CD14-positive monocyte (primary cell): ENCODE data around the gene ALOX5. TPM values are rescaled to one million over a fixed set of nuclear protein-coding genes. Genes with fewer than 3 reads are reported as not detected.

Experiments
- DNase-seq, 3 donors: peaks; one replicate each; pipeline ENCODE4 v3.0.0-alpha.2; 2011 to 2022
- H2AFZ ChIP-seq: 2 replicates; pipeline ENCODE4 v1.6.0; 2012; ENCODE audit warnings: mild to moderate bottlenecking, low read depth, low read length, inconsistent platforms; ENCODE audit not compliant: insufficient read depth, poor library complexity, severe bottlenecking
- H3K27ac ChIP-seq, 2 donors: 1 replicate in 1 of 2; 2 replicates in 1 of 2; pipeline ENCODE4 v1.5.1; 2012 to 2013; ENCODE audit warnings: low read length in 2 of 2, control low read depth in 1 of 2, inconsistent platforms in 1 of 2, low read depth in 1 of 2, mild to moderate bottlenecking in 1 of 2
- H3K27me3 ChIP-seq, 2 donors: one replicate each; pipeline versions ENCODE4 v1.6.0 to v1.6.1; 2011 to 2013; ENCODE audit warnings: low read length in 2 of 2; ENCODE audit not compliant: control insufficient read depth in 2 of 2, insufficient read depth in 2 of 2
- H3K36me3 ChIP-seq, 2 donors: replicated peaks in 1 of 2; 1 replicate in 1 of 2; 2 replicates in 1 of 2; pipeline versions ENCODE4 v1.5.1 to v1.6.1; 2012 to 2013; ENCODE audit warnings: low read length in 2 of 2, control low read depth in 1 of 2, inconsistent platforms in 1 of 2, mild to moderate bottlenecking in 1 of 2; ENCODE audit not compliant: insufficient read depth in 2 of 2, control insufficient read depth in 1 of 2
- H3K4me1 ChIP-seq, 2 donors: 1 replicate in 1 of 2; 2 replicates in 1 of 2; pipeline versions ENCODE4 v1.5.1 to v1.6.1; 2012 to 2013; ENCODE audit warnings: low read length in 2 of 2, control low read depth in 1 of 2, inconsistent platforms in 1 of 2, mild to moderate bottlenecking in 1 of 2, moderate library complexity in 1 of 2; ENCODE audit not compliant: insufficient read depth in 2 of 2, control insufficient read depth in 1 of 2
- H3K4me2 ChIP-seq: replicated peaks from 2 replicates; pipeline ENCODE3; 2012; ENCODE audit warnings: low read length, moderate library complexity, mild to moderate bottlenecking; ENCODE audit not compliant: poor library complexity, severe bottlenecking; ENCODE audit errors: extremely low read depth
- H3K4me3 ChIP-seq, 3 experiments: fragments of 200-600 bp in 1 of 3; sonication (generic) in 1 of 3; replicated peaks in 1 of 3; 1 replicate in 2 of 3; 2 replicates in 1 of 3; pipeline ENCODE4 v1.5.1; 2011 to 2013; ENCODE audit warnings: low read length in 3 of 3, mild to moderate bottlenecking in 3 of 3, control low read depth in 2 of 3, low read depth in 2 of 3, inconsistent platforms in 1 of 3, moderate library complexity in 1 of 3
- H3K79me2 ChIP-seq: 2 replicates; pipeline ENCODE4 v1.6.0; 2012; ENCODE audit warnings: mild to moderate bottlenecking, control low read depth, inconsistent platforms, low read length, moderate library complexity; ENCODE audit not compliant: insufficient read depth
- H3K9ac ChIP-seq: 2 replicates; pipeline ENCODE4 v1.6.0; 2017; ENCODE audit warnings: low read length, mild to moderate bottlenecking; ENCODE audit not compliant: insufficient read depth, poor library complexity, severe bottlenecking
- H3K9me3 ChIP-seq, 2 donors: replicated peaks in 1 of 2; 1 replicate in 1 of 2; 2 replicates in 1 of 2; pipeline versions ENCODE4 v1.5.1 to v1.6.1; 2012 to 2013; ENCODE audit warnings: low read length in 2 of 2, control low read depth in 1 of 2; ENCODE audit not compliant: control insufficient read depth in 1 of 2, insufficient read depth in 1 of 2
- H4K20me1 ChIP-seq: 2 replicates; pipeline ENCODE4 v1.6.0; 2012; ENCODE audit warnings: mild to moderate bottlenecking, low read length, control low read depth, moderate library complexity; ENCODE audit not compliant: insufficient read depth
- H3K27ac Mint-ChIP-seq, 7 donors: one replicate each; pipeline ENCODE4 v1.8.0; 2020; ENCODE audit warnings: mild to moderate bottlenecking in 7 of 7, mixed read lengths in 7 of 7, moderate library complexity in 6 of 7, inconsistent platforms in 2 of 7
- H3K27me3 Mint-ChIP-seq, 3 donors: one replicate each; pipeline ENCODE4 v1.8.0; 2021 to 2022; ENCODE audit warnings: low read depth in 3 of 3, mild to moderate bottlenecking in 3 of 3, mixed read lengths in 3 of 3, moderate library complexity in 3 of 3, inconsistent platforms in 1 of 3
- H3K36me3 Mint-ChIP-seq, 2 donors: one replicate each; pipeline ENCODE4 v1.8.0; 2020; ENCODE audit warnings: mixed read lengths in 2 of 2, inconsistent platforms in 1 of 2, mild to moderate bottlenecking in 1 of 2
- H3K4me1 Mint-ChIP-seq: one replicate; pipeline ENCODE4 v1.8.0; 2020; ENCODE audit warnings: mild to moderate bottlenecking, mixed read lengths
- H3K4me3 Mint-ChIP-seq, 2 donors: one replicate each; pipeline ENCODE4 v1.8.0; 2020; ENCODE audit warnings: mild to moderate bottlenecking in 2 of 2, mixed read lengths in 2 of 2, moderate library complexity in 1 of 2
- H3K9me3 Mint-ChIP-seq, 7 donors: one replicate each; pipeline ENCODE4 v1.8.0; 2020 to 2022; ENCODE audit warnings: mixed read lengths in 7 of 7, mild to moderate bottlenecking in 6 of 7, moderate library complexity in 6 of 7, inconsistent platforms in 2 of 7
- WGBS: methylation state at CpG from one replicate; pipeline ENCODE4 v1.1.5; 2013; ENCODE audit warnings: missing lambda C conversion rate; ENCODE audit not compliant: insufficient coverage; 5-methylcytosine and 5-hydroxymethylcytosine counted together
- intact Hi-C, 2 donors: fragments of 100-400 bp; cut with micrococcal nuclease; formaldehyde crosslinking; loops; one replicate each; pipeline versions ENCODE4 v1.15.0 to v1.15.1; 2023
- polyA plus RNA-seq, 3 donors: library from polyadenylated mRNA; depleted of rRNA in 1 of 3; unstranded in 2 of 3; stranded (reverse) in 1 of 3; fragments of 300-500 nt in 2 of 3; fragments of >200 nt in 1 of 3; fragmentation: Illumina TruSeq in 2 of 3; gene quantifications; 1 replicate in 2 of 3; 2 replicates in 1 of 3; pipeline ENCODE4 v1.2.3, GENCODE V29; 2012 to 2021
- TF ChIP-seq, protein P1 (sequence below): fragments of 200-600 bp; IDR thresholded peaks from one replicate; pipeline ENCODE4 v1.8.0; 2022; ENCODE audit warnings: antibody characterized with exemption, mild to moderate bottlenecking

Gene ALOX5
- polyA plus RNA-seq, 3 donors: 223 to 918 (median 272) TPM

DNA sequence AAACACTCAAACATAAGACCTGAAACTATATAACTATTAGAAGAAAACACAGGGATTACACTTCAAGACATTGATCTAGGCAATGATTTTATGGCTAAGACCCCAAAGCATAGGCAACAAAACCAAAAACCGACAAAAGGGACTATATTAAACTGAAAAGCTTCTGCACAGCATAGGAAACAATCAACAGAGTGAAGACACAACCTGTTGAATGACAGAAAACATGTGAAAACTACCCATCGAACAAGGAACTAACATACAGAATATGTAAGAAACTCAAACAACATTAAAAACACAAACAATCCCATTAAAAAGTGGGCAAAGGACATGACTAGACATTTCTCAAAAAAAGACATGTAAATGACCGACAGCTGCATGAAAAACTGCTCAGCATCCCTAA, 109.0 kb downstream of the ALOX5 start:
- H3K9me3 ChIP-seq: peaks cover 7 to 8% of the 10 kb centered on the region in 2 donors
- H3K36me3 ChIP-seq: peaks cover under 1 to 11% of the 10 kb centered on the region in 2 donors
- DNase-seq: no peak
- H3K4me2 ChIP-seq: no peak overlapping the region
- peaks cover 0 to 3% (median 0%) of the 10 kb centered on the region in 3 donors for H3K27me3 Mint-ChIP-seq
- H3K9me3 Mint-ChIP-seq: peaks cover 6 to 30% (median 18%) of the 10 kb centered on the region in 7 donors
- H3K4me1 ChIP-seq: no peaks in the 10 kb centered on the region
- H3K4me3 Mint-ChIP-seq: no peak overlapping the region
- no peak overlapping the region for H3K4me3 ChIP-seq
- WGBS: 83% methylated on average over 1 of the region's 3 CpGs
- no peaks in the 10 kb centered on the region for H4K20me1 ChIP-seq
- H3K79me2 ChIP-seq: no peaks in the 10 kb centered on the region
- H3K36me3 Mint-ChIP-seq: peaks cover 31 to 41% of the 10 kb centered on the region in 2 donors
- no peak overlapping the region for H3K27ac Mint-ChIP-seq
- no peak overlapping the region for H2AFZ ChIP-seq
- H3K27me3 ChIP-seq: no peaks in the 10 kb centered on the region
- TF ChIP-seq, protein P1, sequence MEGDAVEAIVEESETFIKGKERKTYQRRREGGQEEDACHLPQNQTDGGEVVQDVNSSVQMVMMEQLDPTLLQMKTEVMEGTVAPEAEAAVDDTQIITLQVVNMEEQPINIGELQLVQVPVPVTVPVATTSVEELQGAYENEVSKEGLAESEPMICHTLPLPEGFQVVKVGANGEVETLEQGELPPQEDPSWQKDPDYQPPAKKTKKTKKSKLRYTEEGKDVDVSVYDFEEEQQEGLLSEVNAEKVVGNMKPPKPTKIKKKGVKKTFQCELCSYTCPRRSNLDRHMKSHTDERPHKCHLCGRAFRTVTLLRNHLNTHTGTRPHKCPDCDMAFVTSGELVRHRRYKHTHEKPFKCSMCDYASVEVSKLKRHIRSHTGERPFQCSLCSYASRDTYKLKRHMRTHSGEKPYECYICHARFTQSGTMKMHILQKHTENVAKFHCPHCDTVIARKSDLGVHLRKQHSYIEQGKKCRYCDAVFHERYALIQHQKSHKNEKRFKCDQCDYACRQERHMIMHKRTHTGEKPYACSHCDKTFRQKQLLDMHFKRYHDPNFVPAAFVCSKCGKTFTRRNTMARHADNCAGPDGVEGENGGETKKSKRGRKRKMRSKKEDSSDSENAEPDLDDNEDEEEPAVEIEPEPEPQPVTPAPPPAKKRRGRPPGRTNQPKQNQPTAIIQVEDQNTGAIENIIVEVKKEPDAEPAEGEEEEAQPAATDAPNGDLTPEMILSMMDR: no peak
- intact Hi-C loops: no loop called here
- no peak overlapping the region for H3K9ac ChIP-seq
- no peaks in the 10 kb centered on the region for H3K4me1 Mint-ChIP-seq
- H3K27ac ChIP-seq: no peak overlapping the region

DNA sequence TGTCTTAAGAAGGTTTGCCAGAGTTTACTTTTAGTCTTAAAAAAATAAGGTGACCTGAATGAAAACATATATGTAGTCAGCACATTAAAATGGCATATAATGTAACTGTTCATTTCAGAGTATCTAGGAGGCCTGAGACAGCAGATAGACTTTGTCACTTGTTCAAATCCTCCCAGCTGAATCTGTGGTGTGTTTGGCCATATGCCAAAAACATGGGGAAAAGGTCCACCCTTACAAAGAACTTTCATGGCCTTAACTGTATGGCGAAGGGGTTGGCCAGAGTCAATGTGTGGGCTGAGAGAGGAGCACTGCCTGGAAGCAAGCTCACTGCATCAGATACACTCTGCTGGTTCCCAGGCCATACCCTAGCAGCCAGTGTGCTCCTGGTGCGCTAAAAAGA, 113.7 kb downstream of the ALOX5 start:
- Mint-ChIP-seq H3K27ac (peak overlapping the region in 2 of 7 donors; percentile 39 to 54), H3K27me3 (peaks cover 0 to 1% (median 0%) of the 10 kb centered on the region in 3 donors), H3K36me3 (peaks cover 33 to 41% of the 10 kb centered on the region in 2 donors), H3K4me1 (no peaks in the 10 kb centered on the region), H3K9me3 (peaks cover 0 to 10% (median 7%) of the 10 kb centered on the region in 7 donors), H3K4me3 (no peak overlapping the region)
- no CpG with 5 or more reads among the region's 2 CpGs for WGBS
- Histone ChIP-seq H3K9ac (no peak overlapping the region), H3K9me3 (peaks cover 0 to 12% of the 10 kb centered on the region in 2 donors), H3K79me2 (no peaks in the 10 kb centered on the region), H3K4me3 (no peak overlapping the region), H2AFZ (no peak overlapping the region), H3K36me3 (peaks cover 4 to 15% of the 10 kb centered on the region in 2 donors), H3K4me2 (no peak overlapping the region), H3K27ac (no peak overlapping the region), H4K20me1 (no peaks in the 10 kb centered on the region), H3K27me3 (no peaks in the 10 kb centered on the region), H3K4me1 (no peaks in the 10 kb centered on the region)
- no peak for DNase-seq
- TF ChIP-seq, protein P1: no peak
- intact Hi-C loops: no loop called here
